ENCODE results near the gene SCFD2.

DNA sequence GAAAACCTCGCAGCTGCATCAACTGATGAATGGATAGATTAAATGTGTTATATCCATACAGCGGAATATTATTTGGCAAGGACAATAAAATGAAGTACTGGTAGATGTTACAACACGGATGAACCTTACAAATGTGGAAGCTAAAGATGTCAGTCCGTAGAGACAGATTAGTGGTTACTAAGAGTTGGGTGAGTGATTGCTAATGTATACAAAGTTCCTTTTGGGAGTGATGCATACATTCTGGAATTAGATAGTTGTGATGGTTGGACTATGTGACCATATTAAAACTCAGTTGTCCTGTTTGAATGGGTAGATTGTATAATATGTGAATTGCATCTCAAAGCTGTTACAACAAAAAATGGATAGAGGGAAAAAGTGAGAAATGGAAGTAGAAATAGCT is 14.4 kb upstream of the SCFD2 start:
- no peak for TF ChIP-seq ATF7 (IDR thresholded peaks at IDR 0.05; ENCODE audit: low read depth)
- TF ChIP-seq, protein P1, sequence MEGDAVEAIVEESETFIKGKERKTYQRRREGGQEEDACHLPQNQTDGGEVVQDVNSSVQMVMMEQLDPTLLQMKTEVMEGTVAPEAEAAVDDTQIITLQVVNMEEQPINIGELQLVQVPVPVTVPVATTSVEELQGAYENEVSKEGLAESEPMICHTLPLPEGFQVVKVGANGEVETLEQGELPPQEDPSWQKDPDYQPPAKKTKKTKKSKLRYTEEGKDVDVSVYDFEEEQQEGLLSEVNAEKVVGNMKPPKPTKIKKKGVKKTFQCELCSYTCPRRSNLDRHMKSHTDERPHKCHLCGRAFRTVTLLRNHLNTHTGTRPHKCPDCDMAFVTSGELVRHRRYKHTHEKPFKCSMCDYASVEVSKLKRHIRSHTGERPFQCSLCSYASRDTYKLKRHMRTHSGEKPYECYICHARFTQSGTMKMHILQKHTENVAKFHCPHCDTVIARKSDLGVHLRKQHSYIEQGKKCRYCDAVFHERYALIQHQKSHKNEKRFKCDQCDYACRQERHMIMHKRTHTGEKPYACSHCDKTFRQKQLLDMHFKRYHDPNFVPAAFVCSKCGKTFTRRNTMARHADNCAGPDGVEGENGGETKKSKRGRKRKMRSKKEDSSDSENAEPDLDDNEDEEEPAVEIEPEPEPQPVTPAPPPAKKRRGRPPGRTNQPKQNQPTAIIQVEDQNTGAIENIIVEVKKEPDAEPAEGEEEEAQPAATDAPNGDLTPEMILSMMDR (IDR thresholded peaks at IDR 0.05 in 2 of 3, conservative IDR thresholded peaks at IDR 0.05 in 1 of 3; ENCODE audit: control insufficient read depth in 2 of 3, extremely low read depth in 1 of 3, insufficient read depth in 1 of 3, low read depth in 3 of 3, low read length in 3 of 3): no peak
- TF ChIP-seq EZH2 (IDR thresholded peaks at IDR 0.05; ENCODE audit: borderline replicate concordance, control insufficient read depth, low read depth, low read length): no peak
- no peak for TF ChIP-seq HDGF (IDR thresholded peaks at IDR 0.05)
- no peak for TF ChIP-seq ZNF24 (IDR thresholded peaks at IDR 0.05)
- no peak for TF ChIP-seq YY1 (IDR thresholded peaks at IDR 0.05; ENCODE audit: low read depth, low read length)
- no peak for TF ChIP-seq CHD1 (IDR thresholded peaks at IDR 0.05; ENCODE audit: low read depth, low read length)
